GM21717 (cell line): ENCODE measurements around the gene HIRIP3.
"Not testable (repeated sequence)": the region's sequence is repeated elsewhere in the genome, so short reads cannot be mapped to it uniquely, and the experiment has no call there.

Experiments
- ATAC-seq: cut with Tn5 transposase; IDR thresholded peaks from one replicate; pipeline ENCODE4 v1.9.1; 2021; ENCODE audit warnings: mild to moderate bottlenecking, moderate library complexity; ENCODE audit not compliant: unreplicated experiment

The HIRIP3 gene

DNA sequence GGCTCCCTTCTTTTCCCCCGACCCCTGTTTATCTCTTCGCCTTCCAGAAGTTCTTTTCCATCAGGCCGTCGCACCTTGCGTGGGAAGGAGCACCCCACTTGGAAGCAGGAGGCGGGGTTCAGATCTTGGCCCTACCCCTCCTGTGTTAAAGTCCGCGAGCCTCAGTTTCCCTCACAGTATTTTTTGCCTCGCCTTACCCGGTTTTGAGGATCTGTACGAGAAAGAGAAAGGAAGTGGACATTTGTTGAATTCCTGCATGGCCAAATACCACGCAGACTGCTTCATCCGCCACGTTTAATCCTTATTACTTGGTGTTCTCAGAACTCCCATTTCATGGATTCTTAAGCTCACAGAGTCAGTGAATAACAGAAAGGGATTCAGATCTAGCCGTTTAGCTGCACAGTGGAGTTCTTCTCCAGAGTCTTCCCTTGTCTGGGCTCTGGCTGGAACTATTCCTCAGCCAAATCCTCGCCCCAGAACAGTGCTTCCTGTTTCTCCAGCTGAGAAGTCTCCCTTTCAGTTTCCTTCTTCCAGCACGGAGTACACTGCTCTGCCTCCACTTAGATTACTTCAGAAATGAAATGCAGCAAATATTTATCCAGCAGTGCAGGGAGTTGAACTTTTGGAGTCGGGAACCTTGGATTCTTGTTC lies 32.9 kb downstream of the HIRIP3 start:
- peak; percentile 22 for ATAC-seq

DNA sequence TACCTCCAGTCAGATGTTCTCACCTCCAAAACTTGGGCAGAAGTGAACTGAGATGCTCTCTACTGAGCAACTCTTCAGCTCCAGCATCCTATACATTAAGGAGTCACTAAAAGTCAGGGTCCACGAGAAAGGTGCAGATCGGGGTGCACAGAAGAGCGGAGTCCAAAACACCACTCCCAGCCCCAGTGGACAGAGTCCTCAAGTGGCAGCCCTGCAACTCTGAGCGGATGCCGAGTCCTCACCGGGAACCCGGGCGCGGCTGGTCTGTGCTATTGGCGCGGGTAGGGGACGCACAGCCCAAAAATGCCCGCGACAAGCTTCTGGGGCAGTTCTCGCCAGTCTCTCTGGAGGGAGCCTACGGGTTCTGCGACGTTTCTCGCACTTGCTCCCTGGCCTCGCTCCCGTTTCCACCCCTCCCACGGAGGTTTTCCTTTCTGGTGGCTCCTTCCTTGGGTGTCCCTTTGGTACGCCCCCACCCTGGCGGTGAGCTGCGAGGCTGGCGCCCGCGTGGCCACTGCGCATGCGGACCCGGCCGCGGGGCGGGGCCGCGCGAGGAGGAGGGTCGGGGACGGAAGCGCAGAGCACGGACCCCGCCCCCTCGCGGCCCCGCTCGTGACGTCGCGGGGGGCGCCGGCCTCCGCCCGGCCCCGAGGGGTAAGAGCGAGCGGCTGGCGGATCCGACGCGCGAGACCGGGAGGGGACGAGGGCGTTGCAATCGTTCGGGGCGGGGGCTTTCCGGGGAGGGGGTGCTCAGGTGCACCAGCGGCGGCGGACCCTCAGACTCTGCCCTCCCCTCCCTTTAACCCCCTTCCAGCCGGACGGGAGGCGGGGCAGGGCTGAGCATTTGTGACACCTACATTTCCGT lies 33.7 kb downstream of the HIRIP3 start, which contains the start of gene TMEM219:
Gene TMEM219, plus strand, starts transcription at position 601 of the 865 bp plus-strand sequence. CDS start 1,065 bp downstream, outside the sequence.
- ATAC-seq: peak; percentile 61

DNA sequence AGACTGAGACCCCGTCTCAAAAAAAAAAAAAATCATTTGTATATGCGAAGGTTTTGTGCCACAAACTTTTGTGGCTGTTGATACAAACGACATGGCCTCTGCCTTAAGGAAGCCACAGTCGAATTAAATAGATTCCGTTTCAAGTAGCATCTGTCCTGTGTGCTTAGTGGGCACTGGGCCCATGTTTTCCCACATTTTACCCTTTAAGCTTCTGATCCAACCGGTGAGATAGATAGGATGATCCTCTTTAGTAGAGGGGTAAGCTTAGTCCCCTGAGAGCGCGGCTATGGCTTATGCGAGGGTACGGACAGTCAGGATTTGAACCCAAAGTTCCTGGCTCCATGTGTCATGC lies 34.3 kb downstream of the HIRIP3 start:
- peak; percentile 4 for ATAC-seq

DNA sequence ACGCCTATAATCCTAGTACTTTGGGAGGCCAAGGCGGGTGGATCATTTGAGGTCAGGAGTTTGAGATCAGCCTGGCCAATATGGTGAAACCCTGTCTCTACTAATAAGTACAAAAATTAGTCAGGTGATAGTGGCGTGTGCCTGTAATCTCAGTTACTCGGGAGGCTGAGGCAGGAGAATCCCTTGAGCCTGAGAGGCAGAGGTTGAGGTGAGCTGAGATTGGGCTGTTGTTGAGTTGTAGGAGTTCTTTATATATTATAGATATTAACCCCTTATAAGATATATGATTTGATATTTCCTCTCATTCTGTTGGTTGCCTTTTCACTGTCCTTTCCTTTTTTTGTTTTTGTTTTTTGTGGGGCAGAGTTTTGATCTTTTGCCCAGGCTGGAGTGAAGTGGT lies 35.6 kb downstream of the HIRIP3 start:
- not testable (repeated sequence) for ATAC-seq

DNA sequence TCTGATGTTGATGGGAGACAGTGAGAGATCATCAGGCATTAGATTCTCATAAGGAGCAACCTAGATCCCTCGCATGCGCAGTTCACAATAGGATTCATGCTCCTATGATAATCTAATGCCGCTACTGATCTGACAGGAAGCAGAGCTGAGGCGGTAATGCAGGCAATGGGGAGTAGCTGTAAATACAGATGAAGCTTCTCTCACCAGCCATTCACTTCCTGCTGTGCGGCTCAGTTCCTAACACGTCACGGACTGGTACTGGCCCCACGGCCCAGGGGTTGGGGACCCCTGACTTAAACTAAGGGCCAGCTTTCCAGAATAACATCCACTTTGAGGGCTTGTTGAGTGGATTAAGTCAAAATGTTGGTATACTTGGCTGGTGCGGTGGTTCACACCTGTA lies 36.1 kb downstream of the HIRIP3 start:
- no peak for ATAC-seq

DNA sequence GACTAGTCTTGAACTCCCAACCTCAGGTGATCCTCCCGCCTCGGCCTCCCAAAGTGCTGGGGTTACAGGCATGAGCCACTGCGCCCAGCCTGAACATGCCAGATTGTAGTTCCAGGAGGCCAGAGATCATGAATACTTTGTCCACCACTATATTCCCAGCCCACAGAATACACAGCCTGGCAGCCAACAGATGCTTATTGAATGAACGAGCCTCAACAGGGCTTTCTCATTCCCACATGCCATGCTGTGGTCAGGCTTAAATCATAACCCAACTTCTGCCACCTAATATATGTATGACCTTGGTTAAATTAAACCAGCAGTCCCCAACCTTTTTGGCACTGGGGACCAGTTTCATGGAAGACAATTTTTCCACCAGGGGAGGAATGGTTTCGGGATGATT lies 36.7 kb downstream of the HIRIP3 start:
- no peak for ATAC-seq

DNA sequence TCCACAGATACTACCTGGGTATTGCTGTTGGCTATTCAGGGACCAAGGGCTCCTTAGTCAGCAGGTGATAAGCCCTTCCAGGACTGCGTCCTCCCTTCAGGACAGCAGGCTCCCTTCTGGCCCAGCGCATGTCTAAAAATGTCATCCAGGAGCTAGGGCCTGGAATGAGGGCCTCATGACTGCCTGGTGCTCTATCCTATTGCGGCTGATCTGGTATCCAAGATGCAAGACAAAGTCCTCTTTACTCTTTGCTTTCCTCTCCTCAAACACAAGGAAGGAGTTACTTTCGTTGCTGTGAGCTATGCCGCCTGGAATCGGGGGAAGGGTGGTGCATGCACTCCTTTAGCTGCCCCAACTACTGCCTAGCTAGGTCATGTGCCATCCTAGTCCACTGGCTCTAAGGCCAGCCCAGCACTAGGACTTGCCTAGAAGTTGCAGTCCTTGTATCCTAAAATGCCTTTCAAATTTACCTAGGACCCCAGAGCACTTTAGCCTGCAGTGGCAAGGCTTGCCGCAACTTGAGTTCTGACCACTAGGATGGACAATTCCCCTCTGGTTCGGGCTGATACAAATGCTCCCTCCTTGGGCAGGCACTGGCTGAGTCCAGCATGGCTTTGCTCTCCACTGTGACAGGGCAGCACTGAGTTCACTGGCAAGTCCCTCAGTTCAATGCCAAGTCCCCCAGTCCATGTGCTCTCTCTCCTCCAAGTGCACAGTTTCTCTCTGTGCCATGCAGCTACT lies 43.6 kb downstream of the HIRIP3 start:
- ATAC-seq: no peak

DNA sequence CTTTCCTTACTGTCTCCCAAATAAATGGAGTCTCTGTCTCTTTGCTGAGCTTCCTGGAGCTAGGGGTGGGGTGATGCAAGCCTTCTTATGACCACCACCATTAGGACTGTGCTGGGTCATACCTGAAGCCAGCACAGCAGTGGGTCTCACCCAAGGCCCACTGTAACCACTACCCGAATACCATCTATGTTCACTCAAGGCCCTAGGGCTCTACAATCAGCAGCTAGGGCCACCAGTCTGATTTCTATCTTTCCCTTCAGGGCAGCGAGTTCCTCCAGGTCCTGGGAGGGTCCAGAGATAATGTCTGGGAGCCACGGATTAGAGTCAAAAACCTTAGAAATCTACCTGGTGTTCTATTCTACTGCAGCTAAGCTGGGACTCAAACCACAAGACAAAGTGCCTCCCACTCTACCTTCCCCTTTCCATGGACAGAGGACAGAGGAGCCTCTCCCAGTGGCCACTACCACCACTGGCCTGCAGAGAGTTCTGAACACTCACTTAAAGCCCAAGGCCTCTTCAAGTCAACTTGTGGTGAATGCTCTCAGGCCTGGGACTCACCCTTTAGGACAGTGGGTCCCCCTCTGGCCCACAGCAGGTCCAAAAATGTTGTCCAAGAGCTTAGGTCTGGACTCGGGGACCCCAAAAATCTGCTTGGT lies 44.5 kb downstream of the HIRIP3 start:
- no peak for ATAC-seq

DNA sequence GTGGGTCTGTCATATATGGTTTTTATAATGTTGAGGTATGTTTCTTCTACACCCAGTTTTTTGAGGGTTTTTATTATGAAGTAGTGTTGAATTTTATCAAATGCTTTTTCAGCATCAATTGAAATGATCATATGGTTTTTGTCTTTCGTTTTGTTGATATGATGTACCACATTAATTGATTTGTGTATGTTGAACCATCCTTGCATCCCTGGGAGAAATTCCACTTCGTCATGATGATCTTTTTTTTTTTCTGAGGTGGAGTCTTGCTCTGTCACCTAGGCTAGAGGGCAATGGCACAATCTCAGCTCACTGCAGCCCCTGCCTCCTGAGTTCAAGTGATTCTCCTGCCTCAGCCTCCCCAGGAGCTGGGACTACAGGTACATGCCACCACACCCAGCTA lies 47.5 kb downstream of the HIRIP3 start:
- ATAC-seq: no peak

DNA sequence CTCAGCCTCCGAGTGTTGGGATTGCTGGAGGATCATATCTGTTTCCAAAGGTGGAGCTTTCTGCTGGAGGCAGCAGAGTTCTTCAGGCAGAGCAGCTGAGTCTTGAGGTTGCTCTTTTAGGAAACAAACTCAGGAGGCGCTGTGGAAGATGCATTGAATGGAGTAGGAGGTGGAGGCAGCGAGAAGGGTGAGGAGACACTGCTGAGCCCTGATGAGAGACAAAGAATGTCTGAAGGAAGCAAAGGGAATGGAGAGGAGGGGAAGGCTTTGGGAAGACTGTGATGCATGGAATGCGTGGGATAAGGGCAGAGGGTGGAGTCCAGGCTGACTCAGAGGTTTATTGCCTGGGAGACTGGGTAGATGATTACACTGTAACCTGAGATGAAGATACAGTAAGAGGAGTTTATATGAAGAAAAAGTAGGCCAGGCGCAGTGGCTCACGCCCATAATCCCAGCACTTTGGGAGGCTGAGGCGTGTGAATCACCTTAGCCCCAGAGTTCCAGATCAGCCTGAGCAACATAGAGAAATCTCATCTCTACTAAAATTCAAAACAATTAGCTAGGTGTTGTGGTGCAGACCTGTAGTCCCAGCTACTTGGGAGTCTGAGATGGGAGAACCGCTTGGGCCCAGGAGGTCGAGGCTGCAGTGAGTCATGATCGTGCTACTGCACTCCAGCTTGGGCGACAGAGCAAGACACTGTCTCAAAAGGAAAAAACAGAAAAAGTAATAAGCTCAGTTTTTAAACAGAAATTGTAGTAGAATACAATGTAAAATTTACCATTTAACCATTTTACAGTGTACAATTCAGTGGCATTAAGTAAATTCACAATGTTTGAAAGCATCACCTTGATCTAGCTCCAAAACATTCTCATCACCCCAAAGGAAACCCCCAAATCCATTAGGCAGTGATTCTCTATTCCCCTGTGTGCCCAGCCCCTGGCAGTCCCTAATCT lies 51.3 kb downstream of the HIRIP3 start:
- ATAC-seq: no peak
